ENCODE measurements around the gene KRTAP12-2. TPM values are rescaled to one million over a fixed set of nuclear protein-coding genes. Genes with fewer than 3 reads are reported as not detected.

Gene KRTAP12-2, protein sequence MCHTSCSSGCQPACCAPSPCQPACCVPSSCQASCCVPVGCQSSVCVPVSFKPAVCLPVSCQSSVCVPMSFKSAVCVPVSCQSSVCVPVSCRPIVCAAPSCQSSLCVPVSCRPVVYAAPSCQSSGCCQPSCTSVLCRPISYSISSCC
- not detected for total RNA-seq

DNA sequence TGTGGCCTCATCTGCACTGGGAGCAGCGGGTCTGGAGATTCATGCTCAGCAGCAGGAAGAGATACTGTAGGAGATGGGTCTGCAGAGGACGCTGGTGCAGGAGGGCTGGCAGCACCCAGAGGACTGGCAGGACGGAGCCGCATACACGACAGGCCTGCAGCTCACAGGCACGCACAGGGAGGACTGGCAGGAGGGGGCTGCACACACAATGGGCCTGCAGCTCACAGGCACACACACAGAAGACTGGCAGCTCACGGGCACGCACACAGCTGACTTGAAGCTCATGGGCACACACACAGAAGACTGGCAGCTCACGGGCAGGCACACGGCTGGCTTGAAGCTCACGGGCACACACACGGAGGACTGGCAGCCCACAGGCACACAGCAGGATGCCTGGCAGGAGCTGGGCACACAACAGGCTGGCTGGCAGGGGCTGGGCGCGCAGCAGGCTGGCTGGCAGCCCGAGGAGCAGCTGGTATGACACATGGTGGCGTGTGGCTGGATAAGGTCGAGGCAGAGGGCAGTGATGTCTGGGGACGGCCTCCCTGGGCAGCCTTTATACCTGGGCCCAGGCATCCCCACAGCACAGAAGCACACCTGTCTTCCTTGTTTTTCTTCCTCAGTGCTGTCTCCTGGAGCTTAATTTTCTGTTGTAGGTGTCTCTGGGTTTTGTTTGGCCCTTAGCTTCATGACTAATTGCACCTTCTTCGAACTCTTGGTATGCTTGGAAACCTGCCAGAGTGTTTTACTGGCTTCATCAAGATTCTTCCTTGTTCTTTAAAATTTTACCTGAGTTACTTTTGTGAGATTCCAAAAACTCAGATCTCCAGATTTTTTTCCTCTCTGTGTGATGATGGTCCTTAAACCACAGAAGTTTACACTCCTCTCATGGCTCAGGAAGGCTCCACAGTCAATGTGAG, at the start of gene KRTAP12-2:
TSS of gene KRTAP12-2 (minus strand) at position 527 of the 920 bp plus-strand sequence. CDS start at position 486, 41 bp downstream.
- DNase-seq (ENCODE audit: low spot score in 2 of 2): no peak
- FAIRE-seq: no peak

DNA sequence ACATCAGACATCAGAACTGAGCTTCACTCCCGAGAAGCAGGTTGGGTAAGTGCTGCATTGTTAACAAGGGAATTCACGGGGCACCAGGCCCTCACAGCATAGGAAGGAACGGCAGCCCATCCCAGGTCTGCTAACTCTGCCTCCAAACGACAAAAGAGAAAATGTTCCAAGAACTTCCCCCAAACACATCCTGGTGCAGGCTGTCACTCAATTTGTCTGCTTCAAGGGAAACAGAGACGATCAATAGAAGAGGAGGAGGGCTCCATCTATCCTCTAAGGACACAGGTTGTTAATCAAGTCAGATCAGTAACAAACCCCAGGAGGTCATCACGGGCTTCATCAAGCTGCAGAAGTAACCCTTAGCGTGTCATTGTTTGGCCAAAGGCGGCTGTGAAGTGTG, 48.2 kb upstream of the KRTAP12-2 start:
- FAIRE-seq: no peak
- DNase-seq (ENCODE audit: low spot score in 2 of 2): no peak

DNA sequence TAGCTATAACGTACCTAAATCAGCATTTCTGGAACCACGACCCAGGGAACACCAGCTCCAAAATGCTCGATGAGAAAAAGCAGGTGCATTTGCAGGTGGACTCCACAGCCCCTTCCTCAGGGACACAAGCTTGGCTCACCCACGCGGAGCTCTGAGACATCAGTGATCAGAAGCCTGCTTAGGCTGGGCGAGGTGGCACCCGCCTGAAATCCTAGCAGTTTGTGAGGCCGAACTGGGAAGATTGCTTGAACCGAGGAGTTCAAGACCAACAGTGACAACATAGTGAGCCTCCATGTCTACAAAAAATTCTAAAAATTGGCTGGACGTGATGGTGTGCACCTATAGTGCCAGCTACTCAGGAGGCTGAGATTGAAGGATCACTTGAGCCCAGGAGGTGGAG, 47.1 kb upstream of the KRTAP12-2 start:
- DNase-seq (ENCODE audit: low spot score in 2 of 2) (no peak), FAIRE-seq (no peak)

DNA sequence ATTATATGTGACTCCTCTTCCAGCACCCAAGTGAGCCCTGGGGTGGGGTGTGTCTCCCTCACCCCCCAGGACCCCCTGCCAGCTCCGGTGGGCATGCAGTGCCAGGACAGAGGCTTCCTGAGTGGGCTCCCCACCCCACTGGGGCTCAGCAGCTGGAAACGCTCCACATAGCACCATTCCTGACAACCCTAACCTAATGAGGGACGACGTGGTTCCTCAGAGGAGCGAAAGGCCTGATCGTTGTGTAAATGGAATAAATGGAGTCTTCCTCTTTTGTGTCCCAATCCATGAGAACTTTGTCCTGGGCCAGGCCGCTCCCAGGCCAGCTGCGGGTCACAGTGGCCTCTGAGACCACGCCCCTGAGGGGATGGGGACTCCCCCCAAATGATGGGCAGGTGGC, 46.4 kb upstream of the KRTAP12-2 start:
- DNase-seq (ENCODE audit: low spot score in 2 of 2): no peak
- no peak for FAIRE-seq

DNA sequence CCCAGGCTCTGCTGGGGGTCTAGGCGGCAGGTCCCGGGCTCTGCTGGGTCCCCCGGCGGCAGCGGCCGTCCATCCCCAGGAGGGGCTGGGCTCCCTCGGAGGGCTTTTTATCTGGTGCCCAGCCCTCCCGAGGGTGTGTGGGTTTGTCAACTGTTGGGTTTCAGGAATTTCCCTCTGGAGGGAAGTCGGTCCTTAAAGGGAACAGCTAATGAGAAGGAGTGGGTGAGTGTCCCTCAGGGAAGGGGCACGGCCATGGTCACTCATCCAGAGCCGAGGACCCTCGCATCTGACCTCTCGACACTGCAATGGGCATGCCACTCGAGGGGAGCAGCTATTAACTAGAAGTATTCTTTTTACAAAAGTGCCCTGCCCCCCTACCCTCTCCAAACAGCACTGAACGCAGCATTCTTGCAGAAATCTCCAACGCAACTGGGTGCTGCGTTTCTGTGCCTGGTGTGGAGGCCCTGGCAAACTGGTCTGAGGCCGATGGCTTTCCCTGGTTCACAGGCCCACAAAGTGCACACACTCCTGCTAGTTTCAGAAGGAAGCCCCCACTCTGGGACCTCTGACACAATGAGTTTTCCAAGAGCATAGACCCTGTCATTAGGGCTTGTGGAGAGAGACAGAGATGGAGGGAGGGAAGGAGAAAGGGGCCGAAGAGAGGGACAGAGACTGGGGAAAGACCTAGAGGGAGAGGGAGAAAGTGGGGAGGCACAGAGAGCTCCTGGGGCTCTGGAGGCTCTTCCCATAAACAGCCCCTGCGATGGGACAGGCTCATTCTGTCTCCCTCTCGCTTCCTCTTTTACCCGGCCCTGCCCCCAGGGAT, 45.7 kb upstream of the KRTAP12-2 start:
- FAIRE-seq (no peak), DNase-seq (ENCODE audit: low spot score in 2 of 2) (no peak)

DNA sequence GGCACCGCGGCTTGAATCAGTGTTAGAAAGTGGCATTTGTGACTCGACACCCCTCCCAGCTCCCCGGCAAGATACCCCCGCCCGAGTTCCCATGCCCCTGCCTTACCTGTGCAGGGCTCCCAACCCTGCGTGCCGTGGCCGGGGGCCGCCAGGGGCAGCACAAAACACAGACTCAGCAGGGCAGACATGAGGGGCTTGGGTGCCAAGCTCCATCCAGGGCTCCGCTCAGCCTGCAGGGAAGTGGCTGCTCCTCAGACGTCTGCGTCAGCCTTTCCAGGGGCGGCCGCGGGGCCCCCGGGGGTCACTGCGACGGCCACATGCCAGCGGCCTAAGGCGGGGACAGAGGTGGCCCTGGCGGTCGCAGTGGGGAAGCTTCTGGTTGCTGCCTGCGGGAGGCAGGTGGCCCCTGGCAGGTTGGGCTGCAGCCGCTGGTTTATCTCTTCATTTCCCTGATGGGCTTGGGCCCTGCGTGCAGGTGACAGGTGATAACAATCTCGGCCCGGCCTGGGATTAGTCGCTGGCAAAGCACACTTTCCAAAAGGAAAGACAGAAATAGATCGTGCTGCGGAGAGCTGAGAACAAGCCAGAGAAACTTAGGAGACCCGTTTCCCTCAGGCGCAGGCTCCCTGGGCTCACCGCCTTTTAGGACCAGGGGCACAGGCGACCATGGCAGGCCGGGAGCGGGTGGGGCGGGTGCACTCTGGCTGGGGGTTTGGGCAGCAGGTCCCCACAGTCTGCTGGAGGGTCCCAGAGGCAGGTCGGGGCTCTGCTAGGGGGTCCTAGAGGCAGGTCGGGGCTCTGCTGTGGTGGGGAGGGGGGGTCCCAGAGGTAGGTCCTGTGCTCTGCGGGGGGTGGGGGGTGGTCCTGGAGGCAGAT, 44.8 kb upstream of the KRTAP12-2 start, which contains the start of gene TSPEAR:
TSS of gene TSPEAR (minus strand) at position 246 of the 876 bp plus-strand sequence. CDS start at position 188, 58 bp downstream.
- DNase-seq (ENCODE audit: low spot score in 2 of 2) (no peak), FAIRE-seq (no peak)

DNA sequence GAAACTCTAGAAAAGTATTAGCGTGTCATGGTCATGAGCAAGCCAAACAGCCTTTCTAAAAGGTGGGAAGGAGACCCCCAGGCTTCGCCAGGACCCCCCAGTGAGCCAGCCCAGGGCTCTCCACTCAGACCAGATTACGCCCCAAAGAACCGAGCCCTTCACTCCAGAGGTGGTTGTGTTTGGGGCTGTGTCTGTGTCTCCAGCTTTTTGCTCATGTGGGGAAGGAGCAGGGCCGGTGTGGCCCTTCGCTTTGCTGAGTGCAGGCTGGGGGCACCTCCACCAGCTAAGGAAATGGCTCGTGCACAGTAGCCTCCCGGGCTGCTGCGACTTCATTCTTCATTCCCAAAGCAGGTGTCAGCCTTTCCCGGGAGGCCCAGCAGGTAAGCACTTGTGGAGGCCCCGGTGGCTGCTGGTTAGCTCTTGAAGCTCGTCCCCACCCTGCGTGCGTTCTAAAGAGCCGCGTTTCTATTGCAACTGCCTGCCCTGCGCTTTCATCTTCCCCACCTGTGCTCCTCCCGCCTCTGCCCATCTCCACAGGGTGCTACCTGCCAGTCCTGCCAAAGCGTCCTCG, 44.1 kb upstream of the KRTAP12-2 start:
- no peak for FAIRE-seq

DNA sequence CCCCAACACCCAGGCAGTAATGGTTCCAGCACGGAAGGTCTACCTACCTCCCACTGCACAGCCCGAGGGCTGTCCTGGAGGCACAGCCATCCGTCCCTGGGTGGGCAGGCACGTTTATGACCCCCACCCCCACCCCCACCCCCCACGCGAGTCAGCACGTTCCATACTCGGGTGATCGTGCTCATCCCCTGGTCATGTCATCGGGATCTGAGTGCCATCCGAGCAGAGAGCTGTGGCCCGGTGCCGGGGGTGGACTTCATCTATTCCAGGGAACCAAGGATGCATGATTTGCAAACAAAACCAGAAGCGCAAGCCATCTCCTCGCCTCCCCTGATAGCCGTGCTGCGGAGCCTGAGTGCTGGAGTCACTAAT, 43.6 kb upstream of the KRTAP12-2 start:
- no peak for FAIRE-seq

More for the DNA sequence above, 44.1 kb upstream of the KRTAP12-2 start:
- no peak for DNase-seq (ENCODE audit: low spot score in 2 of 2)

DNA sequence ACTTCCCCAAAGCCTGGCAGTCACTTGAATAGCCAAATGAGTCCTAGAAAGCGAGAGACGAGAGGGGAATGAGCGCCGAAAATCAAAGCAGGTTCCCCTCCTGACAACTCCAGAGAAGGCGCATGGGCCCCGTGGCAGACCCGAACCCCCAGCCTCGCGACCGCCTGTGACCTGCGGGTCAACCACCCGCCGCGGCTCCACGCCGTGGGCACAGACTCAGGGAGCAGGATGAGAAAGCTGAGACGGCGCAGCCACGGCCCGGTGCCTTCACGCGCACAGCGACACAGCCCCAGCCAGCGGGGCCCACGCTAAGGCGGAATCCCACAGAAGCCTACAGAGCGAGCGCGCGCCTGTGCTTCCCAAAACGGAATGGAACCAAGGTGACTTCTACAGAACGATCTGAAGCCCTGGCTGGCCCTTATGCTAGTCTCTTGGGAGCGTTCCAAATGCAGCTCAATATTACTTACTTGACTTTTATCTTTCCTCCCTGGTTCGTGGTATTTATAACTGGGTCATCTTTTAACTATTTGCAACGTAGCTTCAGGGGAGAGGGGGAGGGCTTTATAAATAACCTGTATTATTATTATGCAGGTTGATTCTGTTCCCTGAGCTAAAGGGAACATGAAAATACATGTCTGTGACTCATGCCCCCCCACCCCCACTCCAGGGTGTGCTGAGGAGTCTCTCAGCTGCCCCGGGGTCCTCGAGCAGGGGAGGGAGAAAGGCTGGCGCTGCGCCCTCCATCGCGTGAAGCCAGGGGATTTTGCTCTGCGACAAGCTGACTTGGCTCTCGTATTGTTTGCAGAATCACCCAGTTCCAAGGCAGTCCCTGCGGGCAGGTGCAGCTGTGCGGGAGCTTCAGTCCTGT, 42.9 kb upstream of the KRTAP12-2 start:
- DNase-seq (ENCODE audit: low spot score in 2 of 2): no peak
- no peak for FAIRE-seq

More for the DNA sequence above, 43.6 kb upstream of the KRTAP12-2 start:
- no peak for DNase-seq (ENCODE audit: low spot score in 2 of 2)

DNA sequence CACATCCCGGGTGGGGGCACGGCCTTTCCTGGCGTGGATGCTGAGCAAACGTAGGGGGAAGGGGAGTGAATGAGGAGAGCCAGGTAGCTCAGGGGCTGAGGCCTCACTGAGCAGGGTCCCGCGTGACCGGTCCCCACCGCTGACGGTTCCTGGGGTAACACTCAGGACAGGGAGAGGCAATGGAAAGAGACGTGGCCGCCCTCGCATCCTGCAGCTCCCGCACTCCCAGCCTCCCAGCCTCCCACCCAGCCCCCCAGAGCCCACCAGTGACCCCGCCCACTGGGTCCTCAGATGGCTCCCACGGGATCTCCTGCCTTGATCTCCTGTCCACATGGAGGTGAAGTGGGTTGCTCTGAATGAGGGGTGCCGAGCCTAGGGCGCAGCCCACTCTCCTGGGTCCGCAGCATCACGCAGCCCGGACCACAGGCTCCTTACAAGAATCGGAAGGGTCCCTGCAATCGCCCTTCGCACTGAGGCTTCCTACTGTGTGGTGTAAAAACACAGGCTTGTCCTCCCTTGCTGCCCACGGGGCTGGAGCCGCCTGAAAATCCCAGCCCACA, 42.2 kb upstream of the KRTAP12-2 start:
- DNase-seq (ENCODE audit: low spot score in 2 of 2) (no peak), FAIRE-seq (no peak)

DNA sequence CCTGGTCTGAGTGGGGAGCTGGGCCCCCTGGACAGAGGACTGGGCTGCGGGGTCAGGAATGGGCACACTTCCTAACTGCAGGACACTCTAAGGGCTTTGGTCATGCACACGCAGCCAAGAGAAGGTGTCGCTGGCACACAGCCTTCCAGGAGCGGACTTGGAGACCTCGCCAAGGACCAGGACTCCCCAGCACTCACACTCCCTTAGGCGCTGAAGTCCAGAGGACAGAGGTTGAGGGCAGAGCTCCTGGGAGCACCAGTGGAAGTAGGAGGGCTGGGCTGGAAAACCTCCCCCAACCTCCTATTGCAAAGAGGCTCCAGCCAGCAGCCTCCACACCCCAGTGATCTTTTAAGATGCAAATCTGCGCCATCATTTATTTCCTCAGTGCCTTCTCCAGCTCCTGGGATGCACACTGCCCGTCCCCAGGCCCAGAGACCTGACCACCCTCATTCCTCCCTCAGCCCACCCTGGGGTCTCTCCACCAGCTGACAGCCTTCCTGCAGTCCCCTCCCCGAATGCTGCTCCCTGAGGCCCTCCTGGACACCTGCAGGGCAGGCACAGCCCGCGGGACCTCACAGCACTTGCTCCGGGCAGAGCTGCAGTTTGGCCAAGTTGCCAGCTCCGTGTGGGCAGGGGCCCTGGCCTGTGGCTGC, 41.6 kb upstream of the KRTAP12-2 start:
- FAIRE-seq: no peak
- DNase-seq (ENCODE audit: low spot score in 2 of 2): no peak

DNA sequence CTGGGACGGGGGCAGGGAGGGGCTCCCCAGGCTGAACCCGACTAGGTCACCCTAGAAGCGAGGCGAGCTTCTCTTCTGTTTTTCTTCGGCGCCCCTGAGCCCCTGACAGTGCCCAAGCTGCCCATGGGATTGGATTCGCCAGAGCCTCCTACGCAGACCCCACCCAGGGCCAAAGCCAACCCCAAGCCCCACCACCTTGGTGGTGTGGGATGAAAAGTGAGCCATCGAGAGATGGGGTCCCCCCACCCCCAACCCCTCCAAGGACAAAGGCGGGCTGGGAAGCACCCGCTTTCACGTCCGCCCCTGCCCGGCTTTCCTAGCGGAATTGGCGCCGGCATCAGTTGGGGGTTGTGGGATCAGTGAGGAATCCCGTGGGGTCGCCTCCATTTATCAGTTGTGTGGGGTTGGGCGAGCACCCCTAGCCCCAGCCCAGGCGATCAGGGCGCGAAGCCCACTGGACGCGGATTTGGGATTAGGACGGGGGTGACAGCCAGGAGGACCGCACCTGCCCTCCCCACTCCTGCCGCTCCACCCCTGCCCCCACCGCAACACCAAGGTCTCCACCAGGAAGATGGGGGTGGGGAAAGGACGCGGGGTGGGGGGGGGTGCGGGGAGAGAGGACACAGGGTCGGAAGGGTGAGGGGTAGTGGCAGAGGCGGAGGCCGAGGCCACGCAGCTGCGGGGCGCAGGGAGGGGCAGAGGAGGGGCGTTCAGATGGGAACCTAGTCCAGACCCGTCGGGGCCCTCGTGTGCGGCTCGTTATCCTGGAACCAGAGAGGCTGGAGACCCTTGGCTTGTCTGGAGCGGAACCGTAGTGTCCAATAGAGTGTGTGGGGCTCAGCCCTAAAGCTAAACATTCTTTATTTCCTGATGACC, 40.2 kb upstream of the KRTAP12-2 start:
- FAIRE-seq (no peak), DNase-seq (ENCODE audit: low spot score in 2 of 2) (no peak)

DNA sequence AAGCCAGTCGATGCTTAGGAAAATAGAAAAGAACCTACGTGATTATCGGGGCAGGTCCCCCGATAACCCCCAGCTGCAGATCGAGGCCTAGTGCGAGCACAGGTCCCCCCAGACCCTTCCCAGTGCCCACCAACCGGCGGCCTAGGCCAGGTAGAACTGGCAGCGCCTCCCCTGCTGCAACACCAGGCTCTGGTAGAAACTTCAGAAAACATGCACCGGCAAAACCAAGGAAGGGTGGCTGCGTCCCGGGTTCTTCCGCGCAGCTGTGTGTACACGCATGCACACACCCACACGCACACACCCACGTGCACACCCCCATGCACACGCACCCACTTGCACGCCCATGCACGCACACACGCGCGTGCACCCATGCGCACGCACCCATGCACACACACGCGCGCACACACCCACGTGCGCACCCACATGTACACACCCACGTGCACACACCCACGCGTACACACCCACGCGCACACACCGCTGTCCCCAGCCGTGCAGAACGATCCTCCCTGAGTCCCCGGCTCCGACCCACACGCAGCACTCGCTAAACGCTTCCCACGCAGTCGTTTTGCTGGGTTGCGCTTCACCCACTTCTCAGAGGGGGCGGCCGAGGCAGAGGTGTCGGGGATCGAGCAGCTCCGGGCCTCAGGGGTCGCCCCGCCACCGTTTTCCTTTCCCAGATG, 39.4 kb upstream of the KRTAP12-2 start:
- FAIRE-seq: no peak
- DNase-seq (ENCODE audit: low spot score in 2 of 2): no peak

DNA sequence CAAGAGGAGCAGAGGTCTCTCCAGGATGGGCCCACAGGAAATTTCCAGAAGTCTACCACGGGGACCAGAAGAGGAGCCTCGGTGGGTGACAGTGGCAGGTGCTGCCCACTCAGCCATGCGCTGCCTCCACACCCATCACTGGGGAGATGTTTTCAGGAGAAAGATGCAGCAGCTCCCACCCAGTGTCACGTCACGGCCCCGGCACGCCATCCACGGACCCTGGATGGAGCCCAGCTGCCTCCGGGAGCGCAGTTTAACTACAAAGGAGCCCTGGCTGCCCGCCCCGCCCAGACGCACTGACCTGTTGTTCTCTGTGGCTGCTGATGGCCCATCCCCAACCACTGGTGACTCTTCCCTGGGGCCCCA, 37.9 kb upstream of the KRTAP12-2 start:
- FAIRE-seq: no peak
- DNase-seq (ENCODE audit: low spot score in 2 of 2): no peak

DNA sequence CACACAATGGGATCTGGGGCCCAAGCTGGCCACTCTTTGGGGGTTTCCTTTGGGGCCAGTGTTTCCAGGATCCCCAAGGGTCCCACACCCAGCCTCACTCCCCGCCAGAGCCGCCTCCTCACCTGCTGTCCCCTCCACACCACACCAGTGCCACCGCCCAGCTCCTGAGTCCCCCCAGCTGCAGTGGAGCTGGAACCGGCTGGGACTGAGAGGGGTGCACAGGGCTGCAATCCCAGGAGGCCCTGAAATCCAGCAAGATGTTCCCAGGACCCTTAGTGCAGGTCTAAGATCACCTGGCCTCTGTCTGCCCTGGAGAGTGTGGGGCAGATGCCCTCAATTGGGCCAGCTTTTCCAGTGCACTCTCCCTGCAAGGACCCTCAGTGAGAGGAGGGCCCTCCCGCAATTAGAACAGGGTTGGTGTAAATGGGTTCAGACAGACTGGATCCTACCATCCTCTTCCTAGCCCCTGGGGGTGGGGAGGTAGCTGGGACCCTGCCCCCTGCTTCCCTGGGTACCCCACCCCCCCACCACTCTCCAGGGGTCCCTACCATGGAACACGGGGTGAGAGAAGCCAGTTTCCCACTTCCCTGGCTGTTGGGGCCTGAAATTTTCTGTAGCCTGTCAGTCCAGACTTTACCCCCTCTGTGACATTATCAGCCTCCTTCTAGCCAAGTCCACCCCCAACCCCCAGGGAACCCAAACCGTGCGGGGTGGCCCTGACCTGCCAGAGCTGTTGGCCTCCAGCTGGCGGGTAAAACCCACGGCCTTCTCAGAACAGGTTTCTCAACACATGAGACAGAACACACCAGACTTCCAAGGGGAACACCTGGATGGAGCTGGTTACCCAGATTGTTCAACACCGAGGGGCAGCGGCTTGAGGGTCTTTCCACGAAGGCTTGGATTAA, 37.3 kb upstream of the KRTAP12-2 start:
- no peak for FAIRE-seq
- no peak for DNase-seq (ENCODE audit: low spot score in 2 of 2)

Measured in frontal cortex (tissue), 4 donors.